GM18873 (cell line): Measurements from ENCODE around the gene HTD2.
A peak's percentile ranks its signal among the peaks of the same experiment; 100 is the strongest.
"Not testable (repeated sequence)": the region's sequence is repeated elsewhere in the genome, so short reads cannot be mapped to it uniquely, and the experiment has no call there.

Experiments
- ATAC-seq: cut with Tn5 transposase; IDR thresholded peaks from one replicate; pipeline ENCODE4 v1.9.1; 2021; ENCODE audit warnings: mild to moderate bottlenecking, moderate library complexity, moderate number of reproducible peaks; ENCODE audit not compliant: unreplicated experiment, low FRiP score

The HTD2 gene

GRCh38 chr3:58329922-58330413, 23.6 kb downstream of the HTD2 start:
- no peak for ATAC-seq

DNA sequence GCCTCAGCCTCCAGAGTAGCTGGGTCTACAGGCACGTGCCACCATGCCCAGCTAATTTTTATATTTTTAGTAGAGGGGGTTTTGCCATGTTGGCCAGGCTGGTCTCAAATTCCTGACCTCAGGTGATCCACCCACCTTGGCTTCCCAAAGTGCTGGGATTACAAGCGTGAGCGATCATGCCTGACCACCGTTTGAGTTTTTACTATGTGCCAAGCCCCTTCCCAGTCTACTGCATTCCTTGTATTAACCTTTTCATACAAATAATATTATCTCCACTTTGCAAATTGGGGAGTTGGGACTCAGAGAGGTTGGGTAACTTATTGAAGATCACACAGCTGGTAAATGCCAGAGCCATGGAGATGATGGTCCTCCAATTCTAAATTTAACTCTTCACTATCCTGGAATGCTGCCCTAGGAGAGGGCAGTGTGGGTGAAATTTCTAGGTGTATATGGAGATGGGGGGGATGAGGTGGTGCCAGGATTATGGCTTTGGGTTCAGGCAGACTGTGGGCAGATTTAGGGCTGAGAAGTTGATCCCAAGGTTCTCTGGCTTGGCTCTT, 25.4 kb downstream of the HTD2 start:
- ATAC-seq, result no peak

- peak; percentile 77 for ATAC-seq
Observed at GRCh38 chr3:58332575-58333188, 26.4 kb downstream of the HTD2 start, which contains the start of gene PXK. TSS of gene PXK (plus strand) at chr3:58332892. CDS start at chr3:58332989, 97 bp downstream.

GRCh38 chr3:58333206-58334012, 27.1 kb downstream of the HTD2 start:
- peak; percentile 13 for ATAC-seq

DNA sequence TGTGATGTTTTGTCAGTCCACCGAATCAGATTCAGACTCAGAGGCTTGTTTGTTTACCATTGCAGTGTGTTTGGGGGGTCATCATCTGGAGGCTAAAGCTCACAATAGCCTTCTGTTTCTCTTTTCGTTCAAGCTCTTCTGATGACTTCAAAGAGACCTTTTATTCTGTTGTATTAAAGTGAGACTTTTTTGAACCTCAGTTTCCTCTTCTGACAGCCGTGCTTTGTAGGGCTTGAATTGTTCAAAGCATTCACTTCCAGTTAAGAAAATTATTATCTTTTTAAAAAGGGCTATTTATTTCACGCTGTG, 27.6 kb downstream of the HTD2 start:
- no peak for ATAC-seq

DNA sequence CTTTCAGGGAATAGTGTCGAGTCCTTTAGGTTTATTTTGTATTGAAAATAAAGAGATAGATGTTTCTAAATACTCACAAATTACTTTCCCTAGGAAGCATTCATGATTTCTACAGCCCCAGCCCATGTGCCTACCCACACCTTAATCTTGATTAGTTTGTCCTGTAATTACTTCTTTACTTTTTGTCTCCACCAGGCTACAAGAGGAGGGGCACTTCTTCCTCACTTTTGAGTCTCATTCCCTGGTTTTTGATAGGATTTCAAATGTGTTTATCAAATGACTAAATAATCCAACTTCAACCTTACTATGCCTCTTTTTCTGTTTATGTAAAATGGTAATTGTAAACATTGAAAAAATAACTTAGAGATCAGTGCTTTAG, 28.2 kb downstream of the HTD2 start:
- no peak for ATAC-seq

- ATAC-seq, result no peak
Observed at GRCh38 chr3:58335652-58335947, 29.3 kb downstream of the HTD2 start.

DNA sequence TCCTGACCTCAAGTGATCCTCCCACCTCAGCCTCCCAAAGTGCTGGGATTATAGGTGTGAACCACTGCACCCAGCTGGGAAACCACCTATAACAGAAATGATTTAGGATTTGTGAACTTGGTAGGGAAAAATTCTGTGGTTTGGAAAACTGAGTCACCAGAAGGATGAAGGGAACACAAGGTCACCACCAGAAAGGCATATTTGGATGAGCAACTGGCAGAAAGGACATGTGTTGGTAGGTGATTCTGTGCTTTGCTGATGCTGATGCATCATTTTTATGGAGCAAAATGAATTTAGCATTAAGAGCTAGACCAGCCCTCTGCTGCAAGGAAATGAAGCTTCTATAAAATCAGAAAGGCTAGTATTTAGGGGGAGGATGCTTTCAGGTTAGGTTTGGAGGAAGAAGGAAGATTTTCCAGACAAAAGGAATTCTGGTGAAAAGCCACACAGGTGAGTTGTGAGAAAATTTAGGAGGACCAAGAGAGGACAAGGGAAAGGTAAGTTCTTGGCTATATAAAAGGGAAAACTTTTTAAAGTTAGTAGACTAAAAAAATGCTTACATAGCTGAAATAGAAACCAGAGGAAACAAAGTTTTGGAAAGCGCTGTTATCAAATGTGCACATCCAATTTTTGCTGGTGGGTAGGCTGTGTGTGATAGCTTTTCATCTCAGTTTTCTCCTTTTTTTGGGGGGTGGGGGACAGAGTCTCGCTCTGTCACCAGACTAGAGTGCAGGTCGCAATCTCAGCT, 30.0 kb downstream of the HTD2 start:
- no peak for ATAC-seq

DNA sequence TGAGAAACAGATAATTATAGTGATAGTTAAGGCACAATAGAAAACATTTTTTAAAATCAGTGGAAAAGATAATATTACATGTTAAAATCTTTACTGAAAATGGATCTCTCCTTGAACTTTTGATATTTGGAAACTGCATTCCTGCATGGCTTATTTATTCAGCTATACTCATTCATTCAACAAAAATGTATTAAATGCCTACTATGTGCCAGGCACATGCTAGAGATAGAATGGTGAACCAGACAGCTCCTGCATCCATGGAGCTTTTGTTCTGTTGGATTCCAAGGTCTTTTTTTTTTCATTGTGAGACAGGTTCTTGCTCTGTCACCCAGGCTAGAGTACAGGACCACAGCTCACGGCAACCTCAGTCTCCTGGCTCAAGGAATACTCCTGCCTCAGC, 30.9 kb downstream of the HTD2 start:
- ATAC-seq, result no peak

DNA sequence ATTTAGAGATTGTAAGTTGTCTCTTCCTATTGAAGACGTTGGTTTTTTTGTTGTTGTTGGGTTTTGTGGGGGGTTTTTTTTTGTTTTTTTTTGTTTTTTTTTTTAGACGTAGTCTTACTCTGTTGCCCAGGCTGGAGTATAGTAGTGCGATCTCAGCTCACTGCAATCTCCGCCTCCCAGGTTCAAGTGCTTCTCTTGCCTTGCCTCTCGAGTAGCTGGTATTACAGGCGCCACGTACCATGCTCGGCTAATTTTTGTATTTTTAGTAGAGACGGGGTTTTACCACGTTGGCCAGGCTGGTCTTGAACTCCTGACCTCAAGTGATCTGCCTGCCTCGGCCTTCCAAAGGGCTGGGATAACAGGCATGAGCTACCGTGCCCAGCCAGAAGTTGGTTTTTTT, 32.8 kb downstream of the HTD2 start:
- ATAC-seq, result not testable (repeated sequence)

GRCh38 chr3:58340594-58341244, 34.4 kb downstream of the HTD2 start:
- no peak for ATAC-seq

DNA sequence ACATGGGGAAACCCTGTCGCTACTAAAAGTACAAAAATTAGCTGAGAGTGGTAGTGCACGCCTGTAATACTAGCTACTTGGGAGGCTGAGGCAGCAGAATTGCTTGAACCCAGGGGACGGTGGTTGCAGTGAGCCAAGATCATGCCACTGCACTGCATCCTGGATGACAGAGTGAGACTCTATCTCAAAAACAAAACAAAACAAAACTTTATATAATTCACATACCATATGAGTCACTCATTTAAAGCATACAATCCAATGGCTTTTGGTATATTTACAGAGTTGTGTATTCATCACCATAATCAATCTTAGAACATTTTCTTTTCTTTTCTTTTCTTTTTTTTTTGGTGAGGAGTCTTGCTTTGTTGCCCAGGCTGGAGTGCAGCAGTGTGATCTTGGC, 35.1 kb downstream of the HTD2 start:
- no peak for ATAC-seq

DNA sequence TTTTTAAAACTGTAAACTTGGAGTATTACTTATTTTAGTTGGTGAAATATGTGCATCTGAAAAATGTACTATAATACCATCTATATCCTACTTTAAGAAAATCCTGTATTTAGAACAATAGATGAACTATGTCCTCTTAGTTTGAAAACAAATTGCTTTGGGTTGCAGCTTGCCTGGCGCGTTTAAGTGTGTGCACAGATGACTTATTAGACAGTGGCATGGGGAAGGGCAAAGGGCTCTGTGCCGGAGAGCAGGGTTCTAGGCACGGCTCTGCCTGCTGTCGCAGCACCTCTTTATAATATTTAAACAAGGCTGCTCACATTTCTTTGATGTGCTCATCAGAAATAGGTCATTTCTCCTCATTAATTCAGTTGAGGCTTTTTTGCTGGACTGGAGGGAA, 36.4 kb downstream of the HTD2 start:
- ATAC-seq, result no peak

GRCh38 chr3:58345457-58345856, 39.1 kb downstream of the HTD2 start:
- no peak for ATAC-seq

GRCh38 chr3:58346368-58346767, 40.0 kb downstream of the HTD2 start:
- ATAC-seq, result no peak

- ATAC-seq, result no peak
Observed at GRCh38 chr3:58347984-58348383, 41.7 kb downstream of the HTD2 start.

GRCh38 chr3:58349792-58350626, 43.7 kb downstream of the HTD2 start:
- peak; percentile 89 for ATAC-seq

DNA sequence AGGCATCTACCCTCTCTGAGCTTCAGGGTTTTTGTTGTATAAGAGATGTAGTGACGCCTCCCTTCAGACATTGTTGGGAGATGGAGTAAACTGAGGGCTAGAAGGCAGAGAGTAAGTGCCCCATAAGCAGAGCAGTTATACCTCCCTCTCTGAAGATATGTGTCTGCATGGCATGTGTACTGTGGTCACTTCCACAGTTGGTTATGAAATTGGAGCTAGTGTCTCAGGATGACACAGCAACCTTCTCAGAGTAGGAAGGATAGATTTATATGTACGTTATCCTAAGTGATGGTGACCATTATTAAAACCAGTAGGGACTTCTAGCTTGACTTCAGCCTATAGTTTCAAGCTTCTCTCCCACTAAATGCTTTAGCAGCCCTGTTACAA, 44.3 kb downstream of the HTD2 start:
- ATAC-seq, result no peak

DNA sequence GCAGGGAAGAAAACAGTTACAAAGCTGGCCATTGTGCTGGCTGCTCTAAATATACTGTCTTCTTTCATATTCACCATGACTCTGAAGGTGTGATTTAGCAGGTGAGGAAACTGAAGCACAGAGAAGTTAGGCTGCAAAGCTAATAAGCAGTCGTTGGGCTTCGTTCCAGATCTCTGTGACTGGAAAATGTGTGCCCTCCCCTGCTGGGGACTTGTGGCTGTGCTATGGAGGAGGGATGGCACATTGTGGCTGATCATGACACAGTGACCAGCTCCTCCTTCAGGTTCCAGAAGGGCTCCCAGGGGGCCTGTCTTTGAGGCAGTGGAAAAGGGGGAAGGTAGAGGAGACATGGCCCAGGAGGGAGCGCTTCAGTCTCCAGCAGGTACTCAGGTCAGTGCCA, 45.6 kb downstream of the HTD2 start:
- no peak for ATAC-seq

GRCh38 chr3:58352626-58353025, 46.3 kb downstream of the HTD2 start:
- no peak for ATAC-seq
